Lung (tissue), 12 donors: ENCODE data around the gene C16orf86. TPM values are rescaled to one million over a fixed set of nuclear protein-coding genes. Genes with fewer than 3 reads are reported as not detected.

Source experiments
- ATAC-seq: fragments of 200-7000 bp; cut with Tn5 transposase; one replicate; pipeline ENCODE4 v1.9.1; 2020; ENCODE audit warnings: moderate number of reproducible peaks; ENCODE audit not compliant: insufficient read depth, low FRiP score
- DNase-seq, 3 donors: peaks; one replicate each; pipeline ENCODE4 v3.0.0-alpha.2; 2013 to 2017
- H3K27ac ChIP-seq, 2 donors: one replicate each; pipeline ENCODE4 v1.5.1; 2013; ENCODE audit warnings: mild to moderate bottlenecking in 2 of 2, moderate library complexity in 2 of 2, control low read depth in 1 of 2, inconsistent platforms in 1 of 2, low read depth in 1 of 2, low read length in 1 of 2
- H3K27me3 ChIP-seq, 3 donors: one replicate each; pipeline ENCODE4 v1.5.1; 2013; ENCODE audit warnings: low read length in 2 of 3; ENCODE audit not compliant: control insufficient read depth in 3 of 3, insufficient read depth in 3 of 3
- H3K36me3 ChIP-seq, 4 donors: one replicate each; pipeline ENCODE4 v1.5.1; 2013; ENCODE audit warnings: low read length in 4 of 4, mild to moderate bottlenecking in 1 of 4, moderate library complexity in 1 of 4; ENCODE audit not compliant: control insufficient read depth in 4 of 4, insufficient read depth in 4 of 4
- H3K4me1 ChIP-seq, 5 donors: one replicate each; pipeline ENCODE4 v1.5.1; 2013; ENCODE audit warnings: low read length in 5 of 5, mild to moderate bottlenecking in 2 of 5, moderate library complexity in 1 of 5; ENCODE audit not compliant: control insufficient read depth in 5 of 5, insufficient read depth in 5 of 5
- H3K4me3 ChIP-seq: one replicate; pipeline ENCODE4 v1.5.1; 2013; ENCODE audit warnings: mild to moderate bottlenecking, control low read depth, moderate library complexity
- H3K9ac ChIP-seq, 2 donors: one replicate each; pipeline ENCODE4 v1.5.1; 2013; ENCODE audit warnings: low read length in 2 of 2, control low read depth in 1 of 2; ENCODE audit not compliant: insufficient read depth in 1 of 2
- H3K9me3 ChIP-seq, 4 donors: one replicate each; pipeline ENCODE4 v1.5.1; 2013; ENCODE audit warnings: low read length in 3 of 4, mild to moderate bottlenecking in 1 of 4, moderate library complexity in 1 of 4; ENCODE audit not compliant: control insufficient read depth in 4 of 4, insufficient read depth in 3 of 4
- CTCF ChIP-seq: IDR thresholded peaks from 2 replicates; pipeline ENCODE4 v1.5.1; 2012; ENCODE audit warnings: mild to moderate bottlenecking; ENCODE audit errors: control extremely low read depth, extremely low read depth
- WGBS, 2 donors: extraction: QIAGEN DNeasy Blood & Tissue Kit; methylation state at CpG; one replicate each; pipeline ENCODE4 v1.1.7; 2013; 5-methylcytosine and 5-hydroxymethylcytosine counted together
- polyA plus RNA-seq, 2 donors: library from polyadenylated mRNA; stranded (reverse); fragments of 200-250 nt; gene quantifications; one replicate each; pipeline ENCODE4 v1.2.1, GENCODE V29; 2013
- total RNA-seq, 2 donors: library from RNA; depleted of rRNA in 1 of 2; stranded (reverse); fragments of >200 nt in 1 of 2; gene quantifications; one replicate each; pipeline ENCODE4 v1.2.1, GENCODE V29; 2014 to 2021
- donor health status: control.
- donor health status: control.
- donor health status: Bipolar disorder and iron deficiency.
- donor health status: healthy.
- donor health status: DM: yes; HTN: yes; CAD: no.

C16orf86 gene
- total and polyA plus RNA-seq, 4 donors = 3.7 to 6.4 (median 5.2) TPM

- no peaks in the 10 kb centered on the region for H3K9me3 ChIP-seq
- H3K36me3 ChIP-seq = peaks cover 0 to 8% (median 2%) of the 10 kb centered on the region in 4 donors
- H3K4me1 ChIP-seq = peaks cover 0 to 5% (median 0%) of the 10 kb centered on the region in 5 donors
- 94 to 98% methylated on average over 4 of the region's 4 CpGs for WGBS, 2 donors
- no peak overlapping the region for H3K9ac ChIP-seq
- no peaks in the 10 kb centered on the region for H3K27me3 ChIP-seq
- TF ChIP-seq CTCF = no peak
- no peak overlapping the region for H3K27ac ChIP-seq
- no peak for ATAC-seq
- DNase-seq = no peak
- no peak overlapping the region for H3K4me3 ChIP-seq
These were observed 35.5 kb downstream of the C16orf86 start for GRCh38 chr16:67702130-67702529.

GRCh38 chr16:67703626-67704025 lies 37.0 kb downstream of the C16orf86 start:
- no peak for TF ChIP-seq CTCF
- peaks cover 0 to 5% (median 0%) of the 10 kb centered on the region in 5 donors for H3K4me1 ChIP-seq
- 71 to 78% methylated on average over 2 of the region's 2 CpGs for WGBS, 2 donors
- no peak overlapping the region for H3K4me3 ChIP-seq
- DNase-seq = no peak
- no peaks in the 10 kb centered on the region for H3K27me3 ChIP-seq
- no peaks in the 10 kb centered on the region for H3K9me3 ChIP-seq
- no peak for ATAC-seq
- H3K9ac ChIP-seq = no peak overlapping the region
- no peak overlapping the region for H3K27ac ChIP-seq
- no peaks in the 10 kb centered on the region for H3K36me3 ChIP-seq

- peaks cover 0 to 5% (median 0%) of the 10 kb centered on the region in 5 donors for H3K4me1 ChIP-seq
- no peak for ATAC-seq
- no peak for TF ChIP-seq CTCF
- no peaks in the 10 kb centered on the region for H3K9me3 ChIP-seq
- H3K9ac ChIP-seq = no peak overlapping the region
- H3K27ac ChIP-seq = no peak overlapping the region
- H3K27me3 ChIP-seq = no peaks in the 10 kb centered on the region
- H3K4me3 ChIP-seq = no peak overlapping the region
- WGBS, 2 donors = 90% methylated on average over 5 of the region's 5 CpGs
- no peak for DNase-seq
- no peaks in the 10 kb centered on the region for H3K36me3 ChIP-seq
These were observed 37.5 kb downstream of the C16orf86 start for GRCh38 chr16:67704110-67704509.

GRCh38 chr16:67707210-67707609 lies 40.6 kb downstream of the C16orf86 start:
- Histone ChIP-seq H3K36me3 (no peaks in the 10 kb centered on the region), H3K27me3 (no peaks in the 10 kb centered on the region), H3K27ac (no peak overlapping the region), H3K4me1 (peaks cover 0 to 5% (median 0%) of the 10 kb centered on the region in 5 donors), H3K4me3 (no peak overlapping the region), H3K9ac (no peak overlapping the region), H3K9me3 (no peaks in the 10 kb centered on the region)
- WGBS, 2 donors = 95 to 97% methylated on average over 4 of the region's 4 CpGs
- TF ChIP-seq CTCF = no peak
- no peak for DNase-seq
- no peak for ATAC-seq
